ENCODE measurements around the gene PLXNA4.

DNA sequence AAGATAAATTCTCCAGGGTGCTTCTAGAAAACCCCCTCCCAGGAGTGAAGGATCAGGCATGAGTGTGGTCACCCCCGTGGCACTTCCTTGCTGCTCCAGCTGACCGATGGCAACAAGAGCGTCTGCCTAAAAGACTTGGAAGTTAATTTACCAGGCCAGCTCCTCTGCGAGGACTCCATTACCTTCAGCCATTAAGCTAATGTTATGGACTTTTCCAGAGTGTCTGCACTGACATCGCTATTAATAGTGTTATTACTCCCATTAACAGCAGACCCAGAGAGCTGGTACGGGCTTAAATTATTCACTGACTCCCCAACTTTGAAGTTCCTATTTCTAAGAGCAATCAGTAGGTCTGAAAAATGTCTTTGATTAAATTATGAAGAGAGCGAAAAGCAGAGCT is 345.8 kb downstream of the PLXNA4 start:
- TF ChIP-seq GABPA (IDR thresholded peaks at IDR 0.05; ENCODE audit: low read depth), result no peak
- TF ChIP-seq, protein P1, sequence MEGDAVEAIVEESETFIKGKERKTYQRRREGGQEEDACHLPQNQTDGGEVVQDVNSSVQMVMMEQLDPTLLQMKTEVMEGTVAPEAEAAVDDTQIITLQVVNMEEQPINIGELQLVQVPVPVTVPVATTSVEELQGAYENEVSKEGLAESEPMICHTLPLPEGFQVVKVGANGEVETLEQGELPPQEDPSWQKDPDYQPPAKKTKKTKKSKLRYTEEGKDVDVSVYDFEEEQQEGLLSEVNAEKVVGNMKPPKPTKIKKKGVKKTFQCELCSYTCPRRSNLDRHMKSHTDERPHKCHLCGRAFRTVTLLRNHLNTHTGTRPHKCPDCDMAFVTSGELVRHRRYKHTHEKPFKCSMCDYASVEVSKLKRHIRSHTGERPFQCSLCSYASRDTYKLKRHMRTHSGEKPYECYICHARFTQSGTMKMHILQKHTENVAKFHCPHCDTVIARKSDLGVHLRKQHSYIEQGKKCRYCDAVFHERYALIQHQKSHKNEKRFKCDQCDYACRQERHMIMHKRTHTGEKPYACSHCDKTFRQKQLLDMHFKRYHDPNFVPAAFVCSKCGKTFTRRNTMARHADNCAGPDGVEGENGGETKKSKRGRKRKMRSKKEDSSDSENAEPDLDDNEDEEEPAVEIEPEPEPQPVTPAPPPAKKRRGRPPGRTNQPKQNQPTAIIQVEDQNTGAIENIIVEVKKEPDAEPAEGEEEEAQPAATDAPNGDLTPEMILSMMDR (IDR thresholded peaks at IDR 0.05; ENCODE audit: insufficient read depth, low read length), result no peak
